GM08714 (cell line): ENCODE results near the gene TCF7L2.
A peak's percentile ranks its signal among the peaks of the same experiment; 100 is the strongest.

Experiments used
- H3K4me3 ChIP-seq: fragments of 200-500 bp; sonication (Bioruptor generic); 2 replicates; pipeline ENCODE4 v1.5.1; 2014; ENCODE audit warnings: mild to moderate bottlenecking, low read length, inconsistent platforms
- ZNF274 ChIP-seq: IDR thresholded peaks from 2 replicates; pipeline ENCODE4 v1.6.1; 2012; ENCODE audit warnings: mild to moderate bottlenecking, low read depth, low read length

The TCF7L2 gene

GRCh38 chr10:112949875-112950507 lies at the start of gene TCF7L2:
TCF7L2 (plus strand) TSS chr10:112950247; CDS start chr10:112950757, 510 bp downstream.
- peak within 1 kb of the TSS; percentile 73 for H3K4me3 ChIP-seq
- TF ChIP-seq ZNF274 = no peak

DNA sequence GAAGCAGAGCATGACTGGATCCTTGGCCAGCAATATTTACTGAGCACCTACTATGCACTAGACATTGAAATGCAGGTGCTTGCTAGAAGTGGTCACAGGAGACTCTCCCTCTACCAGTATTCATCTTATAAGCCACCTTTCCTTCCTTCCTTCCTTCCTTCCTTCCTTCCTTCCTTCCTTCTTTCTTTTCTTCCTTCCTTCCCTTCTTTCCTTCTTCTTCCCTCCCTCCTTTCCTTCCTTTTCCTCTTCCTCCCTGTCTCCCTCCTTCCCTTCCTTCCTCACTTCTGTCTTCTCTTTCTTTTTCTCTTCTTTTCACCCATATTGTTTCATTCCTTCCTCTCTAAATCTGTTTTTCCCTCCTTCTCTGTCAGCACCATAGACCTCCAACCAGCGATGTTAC lies 47.3 kb upstream of the TCF7L2 start:
- TF ChIP-seq ZNF274 = no peak
- H3K4me3 ChIP-seq = no peak overlapping the region

DNA sequence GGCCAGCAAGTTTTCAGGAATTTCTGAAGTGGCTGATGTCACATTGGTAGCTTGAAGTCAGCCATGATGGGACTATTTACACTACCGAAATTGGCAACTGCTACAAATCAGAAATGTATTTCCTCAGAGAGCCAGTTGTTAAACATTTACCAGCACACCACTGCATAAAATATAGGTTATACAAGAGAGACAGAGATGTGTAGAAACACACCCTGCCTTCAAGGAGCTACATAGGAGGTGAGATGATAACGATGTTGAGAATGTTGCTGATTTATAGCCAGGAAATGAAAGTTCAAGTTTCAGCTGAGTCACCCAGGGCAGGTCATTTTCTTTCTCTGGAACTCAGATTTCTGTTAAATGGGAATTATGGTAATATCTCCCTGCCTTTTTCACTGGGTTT lies 46.0 kb upstream of the TCF7L2 start:
- H3K4me3 ChIP-seq = no peak overlapping the region
- no peak for TF ChIP-seq ZNF274

DNA sequence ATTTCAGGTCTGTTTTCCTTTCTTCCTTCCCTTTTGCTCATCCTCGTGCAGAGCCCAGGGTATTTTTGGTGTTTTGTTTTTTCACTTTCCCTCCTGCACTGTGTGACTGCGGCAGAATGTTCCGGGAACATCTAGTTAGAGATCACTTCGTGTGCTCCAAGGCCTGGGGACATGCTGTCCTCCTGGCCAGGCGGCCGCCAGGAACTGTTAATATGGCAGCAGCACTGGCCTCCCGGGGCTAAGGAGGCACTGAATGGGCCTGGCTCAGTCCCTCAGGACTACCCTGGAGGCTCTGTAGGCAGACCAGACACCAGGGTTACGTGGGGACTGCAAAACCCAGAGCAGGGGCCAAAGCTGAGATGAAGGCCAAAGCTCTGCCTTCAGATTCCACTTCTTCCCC lies 43.1 kb upstream of the TCF7L2 start:
- TF ChIP-seq ZNF274 = no peak

DNA sequence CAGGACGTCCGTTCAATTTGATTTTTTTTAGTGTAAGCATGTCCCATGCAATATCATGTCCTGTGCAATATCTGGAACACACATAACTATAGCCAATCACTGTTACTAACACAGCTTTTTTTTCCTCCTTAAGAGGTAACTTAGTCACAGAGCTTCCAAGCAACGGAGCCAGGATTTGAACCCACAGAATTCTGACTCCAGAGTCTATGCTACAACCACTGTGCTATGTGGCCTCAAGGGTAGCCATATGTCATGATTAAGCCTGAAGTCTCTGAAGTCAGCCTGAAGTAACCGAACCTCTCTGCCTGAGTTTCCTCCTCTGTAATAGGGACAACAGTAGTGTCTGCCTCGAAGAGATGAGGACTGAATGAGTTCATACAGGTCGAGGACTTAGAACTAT lies 42.2 kb upstream of the TCF7L2 start:
- no peak for TF ChIP-seq ZNF274
- no peak overlapping the region for H3K4me3 ChIP-seq

More for the DNA sequence above, 43.1 kb upstream of the TCF7L2 start:
- H3K4me3 ChIP-seq = no peak overlapping the region

DNA sequence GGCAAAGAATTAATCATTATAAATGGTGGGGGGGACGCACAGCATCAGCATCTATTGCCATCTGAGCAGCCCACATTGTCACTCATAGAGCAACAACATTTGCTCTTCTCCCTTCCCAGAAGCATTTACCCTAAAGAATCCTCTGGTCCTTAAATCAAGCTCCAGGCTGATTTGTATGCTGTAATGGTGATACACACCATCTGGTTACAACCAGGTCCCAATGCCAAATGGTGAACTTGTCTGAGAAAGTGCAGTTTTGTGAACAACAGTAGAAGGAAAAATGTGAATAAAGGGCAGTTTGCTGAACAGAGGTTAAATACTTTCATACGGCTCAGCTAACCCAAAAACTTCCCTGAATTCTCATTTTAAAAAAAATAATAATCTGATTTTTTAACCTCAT lies 38.8 kb upstream of the TCF7L2 start:
- no peak for TF ChIP-seq ZNF274
- no peak overlapping the region for H3K4me3 ChIP-seq

- no peak overlapping the region for H3K4me3 ChIP-seq
- TF ChIP-seq ZNF274 = no peak
Observed at GRCh38 chr10:112912410-112912928, 37.6 kb upstream of the TCF7L2 start.

- no peak for TF ChIP-seq ZNF274
- no peak overlapping the region for H3K4me3 ChIP-seq
Observed at GRCh38 chr10:112913255-112913654, 36.8 kb upstream of the TCF7L2 start.

DNA sequence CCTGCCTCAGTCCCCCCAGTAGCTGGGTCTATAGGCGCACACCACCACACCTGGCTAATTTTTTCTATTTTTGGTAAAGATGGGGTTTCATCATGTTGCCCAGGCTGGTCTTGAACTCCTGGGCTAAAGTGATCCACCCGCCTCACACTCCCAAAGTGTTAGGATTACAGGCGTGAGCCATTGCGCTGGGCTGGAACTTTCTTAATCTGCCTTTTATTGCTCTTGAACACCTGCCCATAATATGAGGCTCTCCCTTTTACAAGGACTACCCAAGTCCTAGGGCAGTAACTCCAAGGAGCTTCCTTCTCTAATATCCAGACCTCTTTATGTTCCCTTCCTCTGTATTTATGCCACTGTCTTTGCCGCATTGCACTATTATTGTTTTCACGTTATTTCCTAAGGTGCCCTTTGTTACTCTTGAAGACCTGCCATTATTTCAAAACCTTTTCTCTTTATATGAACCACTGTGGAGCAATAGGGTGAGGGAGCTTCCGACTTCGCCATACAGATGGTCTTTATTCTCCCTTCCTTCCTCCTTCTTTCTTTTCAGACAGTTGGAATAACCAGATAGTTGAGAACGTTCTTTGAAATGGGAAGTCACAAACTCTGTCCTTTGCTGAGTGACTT lies 36.3 kb upstream of the TCF7L2 start:
- no peak overlapping the region for H3K4me3 ChIP-seq
- no peak for TF ChIP-seq ZNF274

DNA sequence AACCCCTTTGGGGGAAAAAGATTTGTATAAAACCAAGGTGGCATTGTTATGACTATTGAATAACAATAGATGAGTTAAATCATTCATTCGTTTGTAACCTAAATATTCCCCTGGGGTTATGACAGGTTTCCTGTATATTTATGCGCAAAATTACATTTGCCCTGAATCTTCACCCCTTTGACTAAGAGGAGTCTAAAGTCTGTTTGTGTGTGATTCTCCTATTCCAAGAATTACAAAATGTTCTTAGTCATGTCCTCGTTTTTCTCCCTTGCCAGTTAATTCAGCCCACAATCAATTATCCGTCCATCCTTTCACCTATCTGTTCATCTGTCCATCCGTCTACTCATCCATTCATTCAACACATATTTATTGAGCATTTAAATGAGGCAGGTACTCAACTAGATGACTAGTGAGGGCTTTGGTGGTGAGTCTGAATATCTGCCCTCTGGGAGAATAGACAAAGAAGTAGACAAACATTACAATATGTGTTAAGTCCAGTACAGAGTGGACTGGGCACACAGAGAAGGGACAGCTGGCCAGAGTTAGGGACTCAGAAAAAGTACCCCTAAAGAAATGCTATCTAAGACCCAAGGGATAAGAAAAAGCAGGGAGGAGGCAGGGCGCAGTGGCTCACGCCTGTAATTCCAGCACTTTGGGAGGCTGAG lies 35.6 kb upstream of the TCF7L2 start:
- TF ChIP-seq ZNF274 = no peak
- no peak overlapping the region for H3K4me3 ChIP-seq

DNA sequence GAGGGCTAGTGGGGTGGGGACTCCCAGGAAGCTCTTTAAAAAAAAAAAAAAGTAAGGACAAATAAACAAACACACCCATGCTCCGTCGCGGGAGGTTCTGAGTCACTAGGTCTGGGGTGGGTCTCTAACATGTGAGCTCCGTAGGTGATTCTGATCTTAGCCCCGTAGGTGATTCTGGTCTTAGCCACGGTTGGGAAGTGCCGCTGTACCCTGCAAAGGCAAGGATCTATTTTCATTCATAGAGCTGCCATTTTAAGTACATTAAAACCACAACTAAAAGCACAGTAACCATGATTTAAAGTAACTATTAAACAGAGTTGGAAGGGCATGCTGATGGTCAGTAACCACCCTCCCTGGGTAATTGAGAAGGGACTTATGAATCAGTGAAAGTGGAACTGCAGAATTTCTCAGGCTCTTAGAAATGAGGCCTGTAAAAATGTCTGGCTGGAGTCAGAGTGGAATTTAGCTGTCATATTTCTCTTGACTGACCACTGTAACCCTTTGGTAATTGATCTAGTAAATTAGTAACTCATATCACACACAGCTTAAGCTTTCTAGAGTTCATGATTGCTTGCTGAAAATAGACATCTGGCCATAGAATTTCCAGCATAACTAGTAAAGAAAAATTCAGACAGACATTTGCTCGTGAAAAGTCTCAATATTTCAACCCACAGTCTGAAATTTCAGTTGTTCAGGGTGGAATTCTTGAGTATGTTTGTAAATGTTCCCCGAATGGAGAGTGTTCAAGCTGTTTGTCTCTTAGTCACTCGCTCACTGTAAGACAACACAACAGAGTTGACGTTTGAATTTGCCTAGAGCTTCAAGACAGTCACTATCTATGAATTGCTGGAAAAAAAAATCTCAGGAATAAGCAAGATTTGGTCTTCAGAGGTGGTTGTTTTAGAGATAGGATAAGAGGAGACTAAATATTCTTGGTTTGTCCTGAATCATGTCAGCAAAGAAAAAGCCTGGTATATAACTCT lies 34.2 kb upstream of the TCF7L2 start:
- H3K4me3 ChIP-seq = no peak overlapping the region

DNA sequence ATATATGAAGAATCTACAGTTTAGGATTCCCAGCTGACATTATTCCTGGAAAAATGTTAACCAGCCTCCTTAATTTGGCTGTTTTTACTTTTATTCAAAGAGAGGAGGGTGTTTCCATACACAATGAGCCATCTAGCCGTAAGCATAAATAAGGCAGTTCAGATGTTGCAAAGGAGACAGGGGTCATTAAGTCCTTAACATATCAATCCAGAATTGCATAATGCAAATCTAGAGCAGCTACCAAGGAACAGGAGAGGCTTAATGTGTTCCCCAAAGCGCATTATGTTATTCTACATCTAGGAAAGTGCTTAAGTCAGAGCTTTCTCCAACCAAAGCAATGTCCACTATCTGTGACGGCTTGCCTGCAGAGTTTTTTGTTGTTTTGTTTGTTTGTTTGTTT lies 32.4 kb upstream of the TCF7L2 start:
- TF ChIP-seq ZNF274 = no peak

More for the DNA sequence above, 34.2 kb upstream of the TCF7L2 start:
- TF ChIP-seq ZNF274 = no peak

DNA sequence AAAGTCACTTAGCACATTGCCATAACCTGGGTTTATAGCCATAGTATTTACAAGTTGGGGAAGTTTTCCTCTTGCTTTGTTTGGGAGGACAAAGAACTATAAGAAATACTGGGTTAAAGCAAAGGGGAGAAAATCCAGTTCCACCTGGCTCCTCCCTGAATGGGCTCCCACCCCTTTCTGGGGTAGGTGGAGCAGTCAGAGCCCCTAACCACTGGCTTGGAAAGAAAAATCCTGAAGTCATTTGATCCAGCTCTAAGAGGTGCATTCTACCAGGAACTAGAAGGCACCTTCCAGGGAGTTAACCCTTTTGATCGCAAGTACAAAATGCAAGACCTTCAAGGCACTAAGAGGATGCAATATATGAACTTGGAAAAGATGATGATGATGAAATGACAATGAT lies 31.3 kb upstream of the TCF7L2 start:
- H3K4me3 ChIP-seq = no peak overlapping the region
- TF ChIP-seq ZNF274 = no peak

More for the DNA sequence above, 32.4 kb upstream of the TCF7L2 start:
- no peak overlapping the region for H3K4me3 ChIP-seq

GRCh38 chr10:112919721-112920120 lies 30.3 kb upstream of the TCF7L2 start:
- H3K4me3 ChIP-seq = no peak overlapping the region
- no peak for TF ChIP-seq ZNF274
